SK-N-SH (cell line): ENCODE data around the gene TSC22D1. TPM values are rescaled to one million over a fixed set of nuclear protein-coding genes. Genes with fewer than 3 reads are reported as not detected.

Experiments
- CTCF ChIA-PET: fragments of 300-600, 350-600 bp; formaldehyde crosslinking; extraction: SDS; loops from one replicate; lab custom pipeline; 2021; lab: Yijun Ruan, JAX
- POLR2A ChIA-PET: fragments of 350-600 bp; sonication (Branson Sonifier 250); formaldehyde crosslinking; extraction: SDS; loops from one replicate; lab custom pipeline; 2020; ENCODE audit warnings: antibody characterized with exemption, inconsistent platforms; lab: Yijun Ruan, JAX
- DNase-seq: peaks from one replicate; pipeline ENCODE4 v3.0.0; 2012
- H2AFZ ChIP-seq: fragments of 200-600 bp; sonication (generic); 2 replicates; pipeline ENCODE4 v1.8.1; 2016; ENCODE audit warnings: antibody characterized with exemption, mild to moderate bottlenecking, low read depth
- H3F3A ChIP-seq: fragments of 200-600 bp; sonication (generic); replicated peaks from 2 replicates; pipeline ENCODE3; 2016; ENCODE audit warnings: antibody characterized with exemption, mild to moderate bottlenecking; ENCODE audit not compliant: insufficient read depth
- H3K27ac ChIP-seq, 2 experiments: fragments of 200-500 bp in 1 of 2; fragments of 200-600 bp in 1 of 2; sonication (Bioruptor generic) in 1 of 2; sonication (generic), shearing (Covaris generic) in 1 of 2; 2 replicates each; pipeline versions ENCODE4 v1.5.1 to v1.6.1; 2014 to 2016; ENCODE audit warnings: low read depth in 2 of 2, inconsistent platforms in 1 of 2, low read length in 1 of 2, mild to moderate bottlenecking in 1 of 2, mixed read lengths in 1 of 2
- H3K27me3 ChIP-seq: fragments of 200-600 bp; sonication (generic), shearing (Covaris generic); 2 replicates; pipeline ENCODE4 v1.6.1; 2016; ENCODE audit warnings: mixed run types; ENCODE audit not compliant: insufficient read depth
- H3K36me3 ChIP-seq, 2 experiments: fragments of 200-500 bp in 1 of 2; fragments of 200-600 bp in 1 of 2; sonication (Bioruptor generic) in 1 of 2; sonication (generic) in 1 of 2; replicated peaks in 1 of 2; 2 replicates each; pipeline versions ENCODE3 to v1.5.1; 2014 to 2016; ENCODE audit warnings: low read length in 1 of 2, mild to moderate bottlenecking in 1 of 2; ENCODE audit not compliant: insufficient read depth in 2 of 2, control insufficient read depth in 1 of 2
- H3K4me1 ChIP-seq, 2 experiments: fragments of 200-500 bp in 1 of 2; fragments of 200-600 bp in 1 of 2; sonication (Bioruptor generic) in 1 of 2; sonication (generic), shearing (Covaris generic) in 1 of 2; 2 replicates each; pipeline versions ENCODE4 v1.5.1 to v1.6.1; 2014 to 2016; ENCODE audit warnings: low read depth in 1 of 2, low read length in 1 of 2, mixed run types in 1 of 2; ENCODE audit not compliant: insufficient read depth in 2 of 2, control insufficient read depth in 1 of 2
- H3K4me2 ChIP-seq: fragments of 200-600 bp; sonication (generic), shearing (Covaris generic); 2 replicates; pipeline ENCODE4 v1.6.1; 2017; ENCODE audit warnings: mixed run types
- H3K4me3 ChIP-seq, 2 experiments: fragments of 200-500 bp in 1 of 2; fragments of 200-600 bp in 1 of 2; sonication (Bioruptor generic) in 1 of 2; sonication (generic), shearing (Covaris generic) in 1 of 2; 2 replicates each; pipeline versions ENCODE4 v1.5.1 to v1.8.1; 2014 to 2016; ENCODE audit warnings: low read depth in 2 of 2, inconsistent platforms in 1 of 2, low read length in 1 of 2, mild to moderate bottlenecking in 1 of 2, mixed read lengths in 1 of 2, moderate library complexity in 1 of 2
- H3K79me2 ChIP-seq: fragments of 200-600 bp; sonication (generic); 2 replicates; pipeline ENCODE4 v1.8.1; 2017; ENCODE audit warnings: mild to moderate bottlenecking; ENCODE audit not compliant: insufficient read depth
- H3K9ac ChIP-seq: fragments of 200-600 bp; sonication (generic); 2 replicates; pipeline ENCODE4 v1.6.1; 2017; ENCODE audit warnings: mixed run types
- H3K9me2 ChIP-seq: fragments of 200-600 bp; sonication (generic); 2 replicates; pipeline ENCODE4 v1.6.1; 2017; ENCODE audit warnings: mixed run types
- H3K9me3 ChIP-seq: fragments of 200-600 bp; sonication (generic); 2 replicates; pipeline ENCODE4 v1.6.1; 2017; ENCODE audit warnings: mixed run types, mild to moderate bottlenecking, moderate library complexity
- H4K20me1 ChIP-seq: fragments of 200-600 bp; sonication (generic); 2 replicates; pipeline ENCODE4 v1.6.1; 2017; ENCODE audit warnings: mild to moderate bottlenecking, mixed run types; ENCODE audit not compliant: insufficient read depth
- CHD2 ChIP-seq: fragments of 150-350 bp; IDR thresholded peaks from 2 replicates; pipeline ENCODE4 v1.6.1; 2018; ENCODE audit warnings: low read length; ENCODE audit not compliant: partially characterized antibody
- ELF1 ChIP-seq: IDR thresholded peaks from 2 replicates; pipeline ENCODE4 v1.4.0; 2012
- EP300 ChIP-seq, 2 experiments: IDR thresholded peaks; 2 replicates each; pipeline versions ENCODE4 v1.4.0 to v1.6.1; 2012; ENCODE audit warnings: borderline replicate concordance in 1 of 2, low read depth in 1 of 2, low read length in 1 of 2
- FOXJ3 ChIP-seq: sonication (generic); formaldehyde crosslinking; IDR thresholded peaks from 2 replicates; pipeline ENCODE4 v1.5.1; 2020; ENCODE audit warnings: mild to moderate bottlenecking, missing genetic modification reagents
- FOXM1 ChIP-seq: IDR thresholded peaks from 2 replicates; pipeline ENCODE4 v1.4.0; 2012; ENCODE audit warnings: low read depth, mild to moderate bottlenecking
- GABPA ChIP-seq: IDR thresholded peaks from 2 replicates; pipeline ENCODE4 v1.4.0; 2012; ENCODE audit warnings: low read depth, mild to moderate bottlenecking
- MXI1 ChIP-seq: IDR thresholded peaks from 2 replicates; pipeline ENCODE4 v1.6.1; 2012; ENCODE audit warnings: mild to moderate bottlenecking, low read depth, low read length, improper control_type of control experiment
- NFIC ChIP-seq: IDR thresholded peaks from 2 replicates; pipeline ENCODE4 v1.4.0; 2012; ENCODE audit warnings: borderline replicate concordance
- RAD21 ChIP-seq: IDR thresholded peaks from 2 replicates; pipeline ENCODE4 v1.6.1; 2012; ENCODE audit warnings: mild to moderate bottlenecking, low read length
- RCOR1 ChIP-seq: fragments of 150-350 bp; IDR thresholded peaks from 2 replicates; pipeline ENCODE4 v1.6.1; 2017; ENCODE audit warnings: antibody characterized with exemption, low read length
- RFX5 ChIP-seq: IDR thresholded peaks from 2 replicates; pipeline ENCODE4 v1.6.1; 2012; ENCODE audit warnings: mild to moderate bottlenecking, improper control_type of control experiment, low read length
- SMC3 ChIP-seq: IDR thresholded peaks from 2 replicates; pipeline ENCODE4 v1.6.1; 2012; ENCODE audit warnings: low read depth, low read length, improper control_type of control experiment
- TAF1 ChIP-seq: IDR thresholded peaks from 2 replicates; pipeline ENCODE4 v1.6.1; 2012; ENCODE audit warnings: low read depth, mild to moderate bottlenecking, low read length, moderate library complexity, borderline replicate concordance
- TCF12 ChIP-seq: IDR thresholded peaks from 2 replicates; pipeline ENCODE4 v1.4.0; 2012
- YY1 ChIP-seq: IDR thresholded peaks from 2 replicates; pipeline ENCODE4 v1.4.0; 2012; ENCODE audit warnings: low read depth, mild to moderate bottlenecking
- WGBS: methylation state at CpG from one replicate; pipeline ENCODE4 v1.1.6; 2017; ENCODE audit warnings: low lambda C conversion rate; 5-methylcytosine and 5-hydroxymethylcytosine counted together
- polyA plus RNA-seq, 3 experiments: library from polyadenylated mRNA; depleted of rRNA; stranded (reverse); fragments of >200 nt; gene quantifications; 2 replicates each; pipeline ENCODE4 v1.2.3, GENCODE V29; 2012
- TF ChIP-seq, protein P1 (sequence below): IDR thresholded peaks from 2 replicates; pipeline ENCODE4 v1.6.1; 2012; ENCODE audit warnings: mild to moderate bottlenecking, low read depth, low read length, moderate library complexity
- TF ChIP-seq, protein P2 (sequence below): IDR thresholded peaks from 2 replicates; pipeline ENCODE4; 2012
- TF ChIP-seq, protein P3 (sequence below): fragments of 150-350 bp; IDR thresholded peaks from 2 replicates; pipeline ENCODE4 v1.6.1; 2017; ENCODE audit warnings: antibody characterized with exemption, low read length, low read depth, borderline replicate concordance
- TF ChIP-seq, protein P4 (sequence below): fragments of 150-350 bp; IDR thresholded peaks from 2 replicates; pipeline ENCODE4 v1.6.1; 2016; ENCODE audit warnings: mild to moderate bottlenecking, low read depth, low read length

Gene TSC22D1
- polyA plus RNA-seq, 1 of the 3 experiments (the other 2 are of a cell fraction) = 137 TPM

DNA sequence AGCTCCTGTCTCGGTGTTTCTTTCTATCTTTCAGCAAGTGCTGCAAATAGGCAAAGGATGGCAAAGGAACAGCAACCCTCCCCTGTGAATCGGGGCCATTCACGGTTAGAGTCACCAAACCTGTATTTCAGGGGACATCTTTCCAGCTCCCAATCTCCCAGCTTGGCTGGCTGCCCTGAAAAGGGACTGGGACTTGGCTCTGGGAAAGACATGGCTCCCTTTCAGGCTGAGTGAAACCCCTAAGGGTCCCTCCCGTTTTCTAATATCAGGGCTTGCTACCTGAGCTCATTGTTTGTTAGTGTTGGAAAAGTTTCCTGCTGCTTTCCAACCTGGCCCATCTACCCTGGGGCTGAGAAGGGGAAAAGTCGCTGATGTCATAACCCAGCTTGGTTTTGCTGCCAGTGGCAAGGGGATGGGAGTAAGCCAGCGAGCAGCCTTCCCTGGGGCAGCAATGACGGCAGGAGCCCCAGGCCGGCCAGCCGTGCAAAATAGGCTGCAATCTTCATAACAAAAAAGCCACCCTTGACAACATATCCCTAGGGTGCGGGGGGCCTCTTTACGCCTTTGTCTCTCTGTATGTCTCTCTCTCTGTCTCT is 172.6 kb downstream of the TSC22D1 start:
- no peak overlapping the region for H3K4me2 ChIP-seq
- no peaks in the 10 kb centered on the region for H3K9me3 ChIP-seq
- no peaks in the 10 kb centered on the region for H3K36me3 ChIP-seq
- H3K4me1 ChIP-seq = peaks cover 0 to 41% of the 10 kb centered on the region in 2 experiments; a peak in 2 of 4 replicates
- no peak for DNase-seq
- POLR2A ChIA-PET = interaction anchor here (1.5 kb wide), 1 partner anchor 33 kb away, joined by 11 read pairs; no protein-coding TSS in a partner anchor
- no peaks in the 10 kb centered on the region for H3K79me2 ChIP-seq
- H2AFZ ChIP-seq = no peak overlapping the region
- CTCF ChIA-PET = interaction anchor here (0.6 to 1.5 kb wide), 4 partner anchors 12 to 496 kb away, joined by 3 to 5 read pairs (median 4); no protein-coding TSS in a partner anchor
- no peaks in the 10 kb centered on the region for H3K9me2 ChIP-seq
- no peak overlapping the region for H3K9ac ChIP-seq
- no peak overlapping the region for H3K4me3 ChIP-seq
- H3K27ac ChIP-seq = peak overlapping the region in 1 of 2 experiments; percentile 96; a peak in 2 of 4 replicates
- no peaks in the 10 kb centered on the region for H4K20me1 ChIP-seq
- no peaks in the 10 kb centered on the region for H3K27me3 ChIP-seq
- H3F3A ChIP-seq = no peaks in the 10 kb centered on the region
- 84% methylated on average over 7 of the region's 11 CpGs for WGBS
- TF ChIP-seq, protein P1, sequence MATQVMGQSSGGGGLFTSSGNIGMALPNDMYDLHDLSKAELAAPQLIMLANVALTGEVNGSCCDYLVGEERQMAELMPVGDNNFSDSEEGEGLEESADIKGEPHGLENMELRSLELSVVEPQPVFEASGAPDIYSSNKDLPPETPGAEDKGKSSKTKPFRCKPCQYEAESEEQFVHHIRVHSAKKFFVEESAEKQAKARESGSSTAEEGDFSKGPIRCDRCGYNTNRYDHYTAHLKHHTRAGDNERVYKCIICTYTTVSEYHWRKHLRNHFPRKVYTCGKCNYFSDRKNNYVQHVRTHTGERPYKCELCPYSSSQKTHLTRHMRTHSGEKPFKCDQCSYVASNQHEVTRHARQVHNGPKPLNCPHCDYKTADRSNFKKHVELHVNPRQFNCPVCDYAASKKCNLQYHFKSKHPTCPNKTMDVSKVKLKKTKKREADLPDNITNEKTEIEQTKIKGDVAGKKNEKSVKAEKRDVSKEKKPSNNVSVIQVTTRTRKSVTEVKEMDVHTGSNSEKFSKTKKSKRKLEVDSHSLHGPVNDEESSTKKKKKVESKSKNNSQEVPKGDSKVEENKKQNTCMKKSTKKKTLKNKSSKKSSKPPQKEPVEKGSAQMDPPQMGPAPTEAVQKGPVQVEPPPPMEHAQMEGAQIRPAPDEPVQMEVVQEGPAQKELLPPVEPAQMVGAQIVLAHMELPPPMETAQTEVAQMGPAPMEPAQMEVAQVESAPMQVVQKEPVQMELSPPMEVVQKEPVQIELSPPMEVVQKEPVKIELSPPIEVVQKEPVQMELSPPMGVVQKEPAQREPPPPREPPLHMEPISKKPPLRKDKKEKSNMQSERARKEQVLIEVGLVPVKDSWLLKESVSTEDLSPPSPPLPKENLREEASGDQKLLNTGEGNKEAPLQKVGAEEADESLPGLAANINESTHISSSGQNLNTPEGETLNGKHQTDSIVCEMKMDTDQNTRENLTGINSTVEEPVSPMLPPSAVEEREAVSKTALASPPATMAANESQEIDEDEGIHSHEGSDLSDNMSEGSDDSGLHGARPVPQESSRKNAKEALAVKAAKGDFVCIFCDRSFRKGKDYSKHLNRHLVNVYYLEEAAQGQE = no peak
- no peak for TF ChIP-seq NFIC
- TF ChIP-seq, protein P2, sequence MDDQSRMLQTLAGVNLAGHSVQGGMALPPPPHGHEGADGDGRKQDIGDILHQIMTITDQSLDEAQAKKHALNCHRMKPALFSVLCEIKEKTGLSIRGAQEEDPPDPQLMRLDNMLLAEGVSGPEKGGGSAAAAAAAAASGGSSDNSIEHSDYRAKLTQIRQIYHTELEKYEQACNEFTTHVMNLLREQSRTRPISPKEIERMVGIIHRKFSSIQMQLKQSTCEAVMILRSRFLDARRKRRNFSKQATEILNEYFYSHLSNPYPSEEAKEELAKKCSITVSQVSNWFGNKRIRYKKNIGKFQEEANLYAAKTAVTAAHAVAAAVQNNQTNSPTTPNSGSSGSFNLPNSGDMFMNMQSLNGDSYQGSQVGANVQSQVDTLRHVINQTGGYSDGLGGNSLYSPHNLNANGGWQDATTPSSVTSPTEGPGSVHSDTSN = no peak
- no peak for TF ChIP-seq RCOR1
- no peak for TF ChIP-seq FOXJ3 (CRISPR knock-in tag)
- TF ChIP-seq GABPA = no peak
- TF ChIP-seq MXI1 = no peak
- no peak for TF ChIP-seq CHD2
- no peak for TF ChIP-seq RAD21
- TF ChIP-seq, protein P3, sequence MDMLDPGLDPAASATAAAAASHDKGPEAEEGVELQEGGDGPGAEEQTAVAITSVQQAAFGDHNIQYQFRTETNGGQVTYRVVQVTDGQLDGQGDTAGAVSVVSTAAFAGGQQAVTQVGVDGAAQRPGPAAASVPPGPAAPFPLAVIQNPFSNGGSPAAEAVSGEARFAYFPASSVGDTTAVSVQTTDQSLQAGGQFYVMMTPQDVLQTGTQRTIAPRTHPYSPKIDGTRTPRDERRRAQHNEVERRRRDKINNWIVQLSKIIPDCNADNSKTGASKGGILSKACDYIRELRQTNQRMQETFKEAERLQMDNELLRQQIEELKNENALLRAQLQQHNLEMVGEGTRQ = no peak
- TF ChIP-seq, protein P4, sequence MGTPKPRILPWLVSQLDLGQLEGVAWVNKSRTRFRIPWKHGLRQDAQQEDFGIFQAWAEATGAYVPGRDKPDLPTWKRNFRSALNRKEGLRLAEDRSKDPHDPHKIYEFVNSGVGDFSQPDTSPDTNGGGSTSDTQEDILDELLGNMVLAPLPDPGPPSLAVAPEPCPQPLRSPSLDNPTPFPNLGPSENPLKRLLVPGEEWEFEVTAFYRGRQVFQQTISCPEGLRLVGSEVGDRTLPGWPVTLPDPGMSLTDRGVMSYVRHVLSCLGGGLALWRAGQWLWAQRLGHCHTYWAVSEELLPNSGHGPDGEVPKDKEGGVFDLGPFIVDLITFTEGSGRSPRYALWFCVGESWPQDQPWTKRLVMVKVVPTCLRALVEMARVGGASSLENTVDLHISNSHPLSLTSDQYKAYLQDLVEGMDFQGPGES = no peak
- no peak for TF ChIP-seq TAF1
- no peak for TF ChIP-seq YY1
- TF ChIP-seq SMC3 = no peak
- TF ChIP-seq EP300 (IDR thresholded peaks at IDR 0.05; ENCODE audit: borderline replicate concordance in 1 of 2, low read depth in 1 of 2, low read length in 1 of 2) = no peak
- no peak for TF ChIP-seq ELF1
- TF ChIP-seq RFX5 = no peak
- TF ChIP-seq FOXM1 = no peak
- TF ChIP-seq TCF12 = no peak
